Left ventricle myocardium inferior (tissue), 1 donor: Measurements from ENCODE around the gene STAT1. TPM values are rescaled to one million over a fixed set of nuclear protein-coding genes. Genes with fewer than 3 reads are reported as not detected.
"Not testable (repeated sequence)": the region's sequence is repeated elsewhere in the genome, so short reads cannot be mapped to it uniquely, and the experiment has no call there.

Experiments used
- DNase-seq: peaks from one replicate; pipeline ENCODE4 v3.0.0-alpha.2; 2020
- H3K27ac ChIP-seq: fragments of 200-600 bp; replicated peaks from 2 replicates; pipeline ENCODE4 v1.8.0; 2021
- H3K27me3 ChIP-seq: fragments of 200-600 bp; 2 replicates; pipeline ENCODE4 v1.8.0; 2021; ENCODE audit warnings: low read depth
- H3K36me3 ChIP-seq: fragments of 200-600 bp; 2 replicates; pipeline ENCODE4 v1.8.0; 2021
- H3K4me1 ChIP-seq: fragments of 200-600 bp; 2 replicates; pipeline ENCODE4 v1.8.0; 2021
- H3K4me3 ChIP-seq: fragments of 200-600 bp; 2 replicates; pipeline ENCODE4 v1.8.0; 2021; ENCODE audit warnings: mild to moderate bottlenecking, moderate library complexity
- H3K9me3 ChIP-seq: fragments of 200-600 bp; replicated peaks from 2 replicates; pipeline ENCODE4 v1.8.0; 2021
- intact Hi-C: fragments of 100-400 bp; cut with micrococcal nuclease; formaldehyde crosslinking; loops from one replicate; pipeline ENCODE4 v1.11.0; 2022
- total RNA-seq: library from RNA; stranded (reverse); fragmentation: NEBNext Ultra II Directional; extraction: Animal tissue kit (Norgen Biotek cat#: 25700); gene quantifications from one replicate; pipeline ENCODE4 v1.2.1, GENCODE V29; 2021
- TF ChIP-seq, protein P1 (sequence below): fragments of 200-600 bp; IDR thresholded peaks from 2 replicates; pipeline ENCODE4 v1.8.0; 2021; ENCODE audit warnings: antibody characterized with exemption, mild to moderate bottlenecking, borderline replicate concordance
- donor health status: DM: no; HTN: yes; CAD: no; lungs with severe emphysema.

The STAT1 gene
- total RNA-seq, 1 donor from 2014 or later, result 42.2 TPM

- intact Hi-C loops, result no loop called here
- Histone ChIP-seq H3K9me3 (no peaks in the 10 kb centered on the region), H3K4me3 (no peak overlapping the region), H3K27me3 (no peaks in the 10 kb centered on the region), H3K27ac (no peak overlapping the region), H3K36me3 (peaks cover 100% of the 10 kb centered on the region), H3K4me1 (no peaks in the 10 kb centered on the region)
- TF ChIP-seq, protein P1, sequence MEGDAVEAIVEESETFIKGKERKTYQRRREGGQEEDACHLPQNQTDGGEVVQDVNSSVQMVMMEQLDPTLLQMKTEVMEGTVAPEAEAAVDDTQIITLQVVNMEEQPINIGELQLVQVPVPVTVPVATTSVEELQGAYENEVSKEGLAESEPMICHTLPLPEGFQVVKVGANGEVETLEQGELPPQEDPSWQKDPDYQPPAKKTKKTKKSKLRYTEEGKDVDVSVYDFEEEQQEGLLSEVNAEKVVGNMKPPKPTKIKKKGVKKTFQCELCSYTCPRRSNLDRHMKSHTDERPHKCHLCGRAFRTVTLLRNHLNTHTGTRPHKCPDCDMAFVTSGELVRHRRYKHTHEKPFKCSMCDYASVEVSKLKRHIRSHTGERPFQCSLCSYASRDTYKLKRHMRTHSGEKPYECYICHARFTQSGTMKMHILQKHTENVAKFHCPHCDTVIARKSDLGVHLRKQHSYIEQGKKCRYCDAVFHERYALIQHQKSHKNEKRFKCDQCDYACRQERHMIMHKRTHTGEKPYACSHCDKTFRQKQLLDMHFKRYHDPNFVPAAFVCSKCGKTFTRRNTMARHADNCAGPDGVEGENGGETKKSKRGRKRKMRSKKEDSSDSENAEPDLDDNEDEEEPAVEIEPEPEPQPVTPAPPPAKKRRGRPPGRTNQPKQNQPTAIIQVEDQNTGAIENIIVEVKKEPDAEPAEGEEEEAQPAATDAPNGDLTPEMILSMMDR, result no peak
- DNase-seq, result no peak
Measured at GRCh38 chr2:190999949-191000665, 13.9 kb downstream of the STAT1 start.

DNA sequence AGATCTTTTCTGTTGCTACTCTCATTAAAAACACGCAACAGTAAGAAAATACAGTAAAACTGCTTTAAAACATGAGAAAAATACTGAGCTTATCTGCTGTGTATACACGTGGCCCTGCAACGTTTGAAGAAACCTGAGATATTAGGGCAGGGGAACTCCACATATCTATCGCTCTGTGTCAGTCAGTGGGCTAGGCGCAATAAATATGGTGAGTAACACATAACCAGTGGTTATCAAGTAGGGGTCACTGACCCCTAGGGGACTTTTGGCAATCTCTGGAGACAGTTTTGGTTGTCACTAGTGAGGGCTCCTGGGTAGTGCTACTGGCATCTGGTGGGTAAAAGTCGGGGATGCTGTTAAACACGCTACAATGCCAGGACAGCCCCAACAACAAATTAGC is 14.9 kb downstream of the STAT1 start:
- no peak overlapping the region for H3K4me3 ChIP-seq
- H3K27ac ChIP-seq, result no peak overlapping the region
- intact Hi-C loops, result no loop called here
- H3K4me1 ChIP-seq, result no peaks in the 10 kb centered on the region
- H3K36me3 ChIP-seq, result peaks cover 100% of the 10 kb centered on the region
- no peak for DNase-seq
- TF ChIP-seq, protein P1, result no peak
- no peaks in the 10 kb centered on the region for H3K9me3 ChIP-seq
- H3K27me3 ChIP-seq, result no peaks in the 10 kb centered on the region

- Histone ChIP-seq H3K27me3 (no peaks in the 10 kb centered on the region), H3K9me3 (no peaks in the 10 kb centered on the region), H3K27ac (no peak overlapping the region), H3K36me3 (peaks cover 100% of the 10 kb centered on the region), H3K4me3 (no peak overlapping the region), H3K4me1 (no peaks in the 10 kb centered on the region)
- intact Hi-C loops, result no loop called here
- DNase-seq, result no peak
- TF ChIP-seq, protein P1, result no peak
Measured at GRCh38 chr2:190997526-190998113, 16.4 kb downstream of the STAT1 start.

DNA sequence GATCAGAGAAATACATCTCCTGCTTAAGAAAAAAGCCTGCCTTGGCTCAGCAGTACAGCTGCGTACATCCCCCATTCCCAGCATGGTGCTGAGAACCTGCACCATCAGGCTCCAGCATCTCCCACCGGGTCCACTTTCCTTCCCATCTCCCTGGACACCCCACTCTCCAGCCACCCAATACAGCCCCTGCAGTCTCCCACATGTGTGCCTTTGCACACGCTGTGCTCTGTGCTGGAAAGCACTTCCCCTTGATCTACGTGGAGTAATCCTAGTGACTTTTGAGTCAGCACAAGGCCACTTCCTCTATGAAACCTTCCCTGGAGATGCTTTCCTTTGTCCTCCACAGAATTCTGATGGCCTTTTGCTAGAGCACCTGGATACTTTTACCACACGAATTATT is 17.0 kb downstream of the STAT1 start:
- H3K4me1 ChIP-seq, result no peaks in the 10 kb centered on the region
- H3K27ac ChIP-seq, result no peak overlapping the region
- H3K27me3 ChIP-seq, result no peaks in the 10 kb centered on the region
- intact Hi-C loops, result no loop called here
- H3K36me3 ChIP-seq, result peaks cover 100% of the 10 kb centered on the region
- TF ChIP-seq, protein P1, result no peak
- H3K9me3 ChIP-seq, result no peaks in the 10 kb centered on the region
- H3K4me3 ChIP-seq, result no peak overlapping the region
- DNase-seq, result no peak

DNA sequence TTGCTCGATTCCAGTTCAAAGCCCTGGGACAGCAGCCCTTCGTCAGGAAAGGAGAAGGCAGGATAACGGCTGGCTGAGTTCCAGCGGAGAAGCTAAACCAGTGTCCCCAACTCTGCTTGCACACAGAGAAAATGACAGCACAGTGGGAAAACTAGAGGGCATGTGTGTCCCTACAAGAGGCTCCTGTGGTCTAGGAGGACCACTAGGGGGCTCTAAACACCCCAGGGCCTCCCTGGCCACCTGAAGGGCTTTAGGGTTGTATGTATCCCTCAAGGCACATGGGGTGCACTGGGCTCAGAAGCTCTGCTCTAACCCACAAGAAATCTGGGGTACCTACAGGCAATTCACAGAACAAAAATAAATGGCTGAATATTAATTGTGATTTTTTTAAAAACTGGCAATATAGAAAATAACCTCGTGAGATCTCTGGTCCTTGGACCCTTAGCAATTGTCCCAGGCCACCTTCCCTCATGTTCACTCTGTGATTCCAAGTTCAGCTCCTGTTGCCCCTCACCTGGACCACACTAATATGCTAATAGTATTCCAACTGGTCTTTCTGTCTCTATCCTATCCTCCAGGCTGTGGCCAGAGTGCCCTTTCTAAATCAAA is 17.5 kb downstream of the STAT1 start:
- Histone ChIP-seq H3K4me1 (no peaks in the 10 kb centered on the region), H3K27me3 (no peaks in the 10 kb centered on the region), H3K9me3 (no peaks in the 10 kb centered on the region), H3K4me3 (no peak overlapping the region), H3K27ac (no peak overlapping the region), H3K36me3 (peaks cover 100% of the 10 kb centered on the region)
- TF ChIP-seq, protein P1, result peak; percentile 70
- DNase-seq, result peak; percentile 18
- intact Hi-C loops, result no loop called here

- peaks cover 100% of the 10 kb centered on the region for H3K36me3 ChIP-seq
- intact Hi-C loops, DNase-seq, H3K27ac ChIP-seq, H3K4me1 ChIP-seq, H3K27me3 ChIP-seq, H3K4me3 ChIP-seq, H3K9me3 ChIP-seq: not testable (repeated sequence)
Measured at GRCh38 chr2:190995315-190995714, 18.7 kb downstream of the STAT1 start.
